CD4-positive, alpha-beta memory T cell (primary cell): Measurements from ENCODE around the gene PPP1R14C. TPM values are rescaled to one million over a fixed set of nuclear protein-coding genes. Genes with fewer than 3 reads are reported as not detected.

Experiments
- CTCF ChIA-PET: fragments of 350-600 bp; sonication (Branson Sonifier 250); formaldehyde crosslinking; loops from one replicate; lab custom pipeline; 2021; ENCODE audit warnings: inconsistent platforms; ENCODE audit not compliant: partially characterized antibody; lab: Charles Lee
- POLR2A ChIA-PET: fragments of 350-600 bp; sonication (Branson Sonifier 250); formaldehyde crosslinking; loops from one replicate; lab custom pipeline; 2021; ENCODE audit not compliant: partially characterized antibody; lab: Charles Lee
- DNase-seq, 5 donors: peaks; one replicate each; pipeline versions ENCODE4 v3.0.0 to v3.0.0-alpha.2; 2020 to 2022; ENCODE audit warnings: mixed read lengths in 1 of 5
- H3K27ac ChIP-seq: one replicate; pipeline ENCODE4 v1.7.0; 2013; ENCODE audit warnings: low read depth, low read length
- H3K27me3 ChIP-seq: 2 replicates; pipeline ENCODE4 v1.7.0; 2013; ENCODE audit warnings: mild to moderate bottlenecking, low read length, moderate library complexity; ENCODE audit not compliant: insufficient read depth
- H3K36me3 ChIP-seq: 2 replicates; pipeline ENCODE4 v1.7.0; 2013; ENCODE audit warnings: mild to moderate bottlenecking, low read length, moderate library complexity; ENCODE audit not compliant: insufficient read depth
- H3K4me1 ChIP-seq: 2 replicates; pipeline ENCODE4 v1.7.0; 2013; ENCODE audit warnings: mild to moderate bottlenecking, low read length, moderate library complexity; ENCODE audit not compliant: insufficient read depth
- H3K4me3 ChIP-seq, 2 donors: one replicate each; pipeline ENCODE4 v1.7.0; 2013; ENCODE audit warnings: low read length in 2 of 2, mild to moderate bottlenecking in 1 of 2
- H3K9me3 ChIP-seq, 2 donors: one replicate each; pipeline ENCODE4 v1.7.0; 2013; ENCODE audit warnings: low read length in 2 of 2, control low read depth in 1 of 2; ENCODE audit not compliant: control insufficient read depth in 1 of 2
- H3K27ac Mint-ChIP-seq, 7 donors: one replicate each; pipeline ENCODE4 v1.8.0; 2020 to 2021; ENCODE audit warnings: mixed read lengths in 7 of 7, mild to moderate bottlenecking in 6 of 7, inconsistent platforms in 3 of 7, moderate library complexity in 3 of 7
- H3K27me3 Mint-ChIP-seq, 2 donors: one replicate each; pipeline ENCODE4 v1.8.0; 2020 to 2021; ENCODE audit warnings: mixed read lengths in 2 of 2
- H3K36me3 Mint-ChIP-seq, 2 donors: one replicate each; pipeline ENCODE4 v1.8.0; 2020 to 2021; ENCODE audit warnings: mixed read lengths in 2 of 2, inconsistent platforms in 1 of 2, mild to moderate bottlenecking in 1 of 2
- H3K4me1 Mint-ChIP-seq, 4 donors: one replicate each; pipeline ENCODE4 v1.8.0; 2020 to 2021; ENCODE audit warnings: mixed read lengths in 4 of 4, mild to moderate bottlenecking in 1 of 4
- H3K4me3 Mint-ChIP-seq, 8 donors: one replicate each; pipeline ENCODE4 v1.8.0; 2020 to 2021; ENCODE audit warnings: mixed read lengths in 8 of 8, mild to moderate bottlenecking in 7 of 8, moderate library complexity in 6 of 8, inconsistent platforms in 3 of 8
- H3K9me3 Mint-ChIP-seq, 8 donors: one replicate each; pipeline ENCODE4 v1.8.0; 2020 to 2021; ENCODE audit warnings: mixed read lengths in 8 of 8, mild to moderate bottlenecking in 5 of 8, inconsistent platforms in 3 of 8, moderate library complexity in 1 of 8
- intact Hi-C: fragments of 100-400 bp; cut with micrococcal nuclease; formaldehyde crosslinking; loops from one replicate; pipeline ENCODE4 v1.15.1; 2023
- polyA plus RNA-seq, 2 donors: library from polyadenylated mRNA; unstranded; fragments of 300-500 nt; fragmentation: Illumina TruSeq; gene quantifications; one replicate each; pipeline ENCODE4 v1.2.3, GENCODE V29; 2021
- total RNA-seq, 2 experiments: library from RNA; stranded (reverse); gene quantifications; one replicate each; pipeline ENCODE4 v1.2.3, GENCODE V29; 2021

PPP1R14C gene
- total and polyA plus RNA-seq, 4 experiments from 2014 or later = not detected

GRCh38 chr6:150208611-150209352 is 65.9 kb downstream of the PPP1R14C start:
- Mint-ChIP-seq H3K9me3 (peaks cover 0 to 2% (median 0%) of the 10 kb centered on the region in 8 donors), H3K27me3 (peaks cover 3 to 4% of the 10 kb centered on the region in 2 donors), H3K4me1 (peaks cover 0 to 2% (median 0%) of the 10 kb centered on the region in 4 donors), H3K36me3 (no peaks in the 10 kb centered on the region), H3K4me3 (no peak overlapping the region), H3K27ac (no peak overlapping the region)
- Histone ChIP-seq H3K4me1 (no peaks in the 10 kb centered on the region), H3K4me3 (no peak overlapping the region), H3K36me3 (no peaks in the 10 kb centered on the region), H3K27me3 (no peaks in the 10 kb centered on the region), H3K27ac (no peak overlapping the region), H3K9me3 (no peaks in the 10 kb centered on the region)
- ChIA-PET CTCF (interaction anchor here (1.0 kb wide), 1 partner anchor 17 kb away, joined by 3 read pairs; no protein-coding TSS in a partner anchor), POLR2A (no interaction called here)
- intact Hi-C loops = no loop called here
- no peak for DNase-seq

GRCh38 chr6:150209415-150209814 is 66.6 kb downstream of the PPP1R14C start:
- Mint-ChIP-seq H3K4me3 (no peak overlapping the region), H3K27me3 (peaks cover 3 to 4% of the 10 kb centered on the region in 2 donors), H3K9me3 (peaks cover 0 to 2% (median 0%) of the 10 kb centered on the region in 8 donors), H3K36me3 (no peaks in the 10 kb centered on the region), H3K27ac (no peak overlapping the region), H3K4me1 (peaks cover 0 to 2% (median 0%) of the 10 kb centered on the region in 4 donors)
- Histone ChIP-seq H3K27me3 (no peaks in the 10 kb centered on the region), H3K4me1 (no peaks in the 10 kb centered on the region), H3K36me3 (no peaks in the 10 kb centered on the region), H3K9me3 (no peaks in the 10 kb centered on the region), H3K4me3 (no peak overlapping the region), H3K27ac (no peak overlapping the region)
- DNase-seq = no peak
- ChIA-PET CTCF (interaction anchor here (1.0 kb wide), 1 partner anchor 16 kb away, joined by 3 read pairs; no protein-coding TSS in a partner anchor), POLR2A (no interaction called here)
- intact Hi-C loops = no loop called here

- Mint-ChIP-seq H3K36me3 (no peaks in the 10 kb centered on the region), H3K4me3 (no peak overlapping the region), H3K9me3 (peaks cover 0 to 2% (median 0%) of the 10 kb centered on the region in 8 donors), H3K27ac (no peak overlapping the region), H3K27me3 (peaks cover 0 to 3% of the 10 kb centered on the region in 2 donors), H3K4me1 (peaks cover 0 to 2% (median 0%) of the 10 kb centered on the region in 4 donors)
- ChIA-PET CTCF (no interaction called here), POLR2A (no interaction called here)
- intact Hi-C loops = no loop called here
- Histone ChIP-seq H3K27ac (no peak overlapping the region), H3K9me3 (no peaks in the 10 kb centered on the region), H3K4me3 (no peak overlapping the region), H3K27me3 (no peaks in the 10 kb centered on the region), H3K4me1 (no peaks in the 10 kb centered on the region), H3K36me3 (no peaks in the 10 kb centered on the region)
- no peak for DNase-seq
Observed at GRCh38 chr6:150211700-150212511, 69.1 kb downstream of the PPP1R14C start.

- no peak overlapping the region for H3K27ac ChIP-seq
- H3K4me3 ChIP-seq = no peak overlapping the region
- ChIA-PET POLR2A (no interaction called here), CTCF (no interaction called here)
- Mint-ChIP-seq H3K4me1 (peaks cover 0 to 2% (median 0%) of the 10 kb centered on the region in 4 donors), H3K4me3 (no peak overlapping the region), H3K27ac (no peak overlapping the region), H3K27me3 (peaks cover 0 to 3% of the 10 kb centered on the region in 2 donors), H3K36me3 (no peaks in the 10 kb centered on the region), H3K9me3 (peaks cover 0 to 2% (median 0%) of the 10 kb centered on the region in 8 donors)
- no peaks in the 10 kb centered on the region for H3K36me3 ChIP-seq
- H3K27me3 ChIP-seq = no peaks in the 10 kb centered on the region
- no peak for DNase-seq
- intact Hi-C loops = no loop called here
- H3K9me3 ChIP-seq = no peaks in the 10 kb centered on the region
- H3K4me1 ChIP-seq = no peaks in the 10 kb centered on the region
Observed at GRCh38 chr6:150212778-150213177, 69.9 kb downstream of the PPP1R14C start.

GRCh38 chr6:150213301-150213700 is 70.5 kb downstream of the PPP1R14C start:
- Mint-ChIP-seq H3K4me3 (no peak overlapping the region), H3K4me1 (peaks cover 0 to 2% (median 0%) of the 10 kb centered on the region in 4 donors), H3K9me3 (peaks cover 0 to 2% (median 0%) of the 10 kb centered on the region in 8 donors), H3K27me3 (peaks cover 0 to 3% of the 10 kb centered on the region in 2 donors), H3K36me3 (no peaks in the 10 kb centered on the region), H3K27ac (no peak overlapping the region)
- Histone ChIP-seq H3K27me3 (no peaks in the 10 kb centered on the region), H3K36me3 (no peaks in the 10 kb centered on the region), H3K9me3 (no peaks in the 10 kb centered on the region), H3K27ac (no peak overlapping the region), H3K4me1 (no peaks in the 10 kb centered on the region), H3K4me3 (no peak overlapping the region)
- CTCF ChIA-PET = no interaction called here
- DNase-seq = no peak
- intact Hi-C loops = no loop called here
- POLR2A ChIA-PET = no interaction called here

DNA sequence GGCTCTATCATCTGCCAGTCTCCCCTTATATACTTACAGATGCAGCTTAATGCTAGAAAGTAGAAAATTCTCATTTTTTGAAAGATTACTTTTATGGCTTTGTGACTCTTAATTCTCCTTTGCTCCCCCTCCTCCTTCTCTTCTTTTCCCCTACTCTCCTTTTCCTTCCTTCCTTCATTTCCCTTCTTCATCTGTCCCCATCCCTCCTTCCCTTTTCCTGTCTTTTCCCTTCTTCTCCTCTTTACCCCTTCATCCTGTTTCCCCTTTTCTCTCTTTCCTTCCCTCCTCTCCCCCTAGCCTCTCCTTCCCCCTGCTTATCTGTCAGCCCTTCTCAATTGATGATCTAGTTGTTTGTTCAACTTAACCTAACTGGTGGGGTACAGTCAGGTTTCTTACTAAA is 71.5 kb downstream of the PPP1R14C start:
- Histone ChIP-seq H3K9me3 (no peaks in the 10 kb centered on the region), H3K4me1 (no peaks in the 10 kb centered on the region), H3K27ac (no peak overlapping the region), H3K36me3 (no peaks in the 10 kb centered on the region), H3K27me3 (no peaks in the 10 kb centered on the region), H3K4me3 (no peak overlapping the region)
- no peak overlapping the region for H3K4me3 Mint-ChIP-seq
- CTCF ChIA-PET = no interaction called here
- H3K4me1 Mint-ChIP-seq = peaks cover 0 to 2% (median 0%) of the 10 kb centered on the region in 4 donors
- POLR2A ChIA-PET = no interaction called here
- peaks cover 0 to 3% of the 10 kb centered on the region in 2 donors for H3K27me3 Mint-ChIP-seq
- H3K27ac Mint-ChIP-seq = no peak overlapping the region
- intact Hi-C loops = no loop called here
- H3K9me3 Mint-ChIP-seq = peaks cover 0 to 2% (median 0%) of the 10 kb centered on the region in 8 donors
- DNase-seq = no peak
- no peaks in the 10 kb centered on the region for H3K36me3 Mint-ChIP-seq
